NCI-H1417 (cell line): ENCODE measurements around the gene RPH3AL.
"Not testable (repeated sequence)": the region's sequence is repeated elsewhere in the genome, so short reads cannot be mapped to it uniquely, and the experiment has no call there.

Experiments used
- DNase-seq, 3 experiments: peaks; one replicate each; lab custom pipeline; 2025; lab: John Stamatoyannopoulos, UW

The RPH3AL gene

DNA sequence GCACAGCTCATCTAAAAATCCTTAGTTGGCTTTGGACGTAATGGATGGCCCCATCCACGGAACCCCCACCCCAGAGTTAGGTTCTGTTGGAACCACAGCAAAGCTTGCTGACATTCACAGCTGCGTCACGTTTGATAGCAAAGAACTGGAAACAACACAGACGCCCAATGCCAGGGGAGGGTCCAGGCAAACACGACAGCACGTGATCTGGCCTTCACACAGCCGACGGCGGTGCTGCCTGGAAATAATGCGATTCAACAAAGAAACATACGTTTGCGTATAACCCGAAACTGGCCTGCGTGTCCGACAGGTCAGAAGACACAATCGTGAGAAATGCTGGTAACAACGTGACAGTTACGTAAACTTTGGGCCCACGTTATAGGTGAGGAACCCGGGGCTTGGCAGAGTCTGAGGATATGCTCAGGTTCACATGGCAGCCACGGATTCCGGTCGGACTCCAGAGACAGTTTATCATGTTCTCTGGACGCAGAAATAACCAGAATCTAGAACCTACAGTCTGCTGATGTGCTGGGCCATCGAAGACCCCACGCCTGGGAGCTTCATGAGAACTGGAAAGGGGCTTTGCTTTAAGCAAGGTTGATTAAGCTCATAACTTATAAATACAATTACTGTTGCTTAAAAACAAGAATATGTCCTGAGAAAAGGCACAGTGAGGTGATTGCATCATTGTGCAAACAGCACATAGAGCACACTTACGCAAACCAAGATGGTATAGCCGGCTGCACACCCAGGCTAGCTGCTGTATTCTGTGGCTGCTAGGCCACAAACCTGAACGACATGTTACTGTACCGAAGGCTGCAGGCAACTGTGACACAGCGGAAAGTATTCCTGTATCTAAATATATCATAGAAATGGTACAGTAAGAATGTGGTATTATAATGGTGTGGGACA, 70.4 kb downstream of the RPH3AL start:
- no peak for DNase-seq

DNA sequence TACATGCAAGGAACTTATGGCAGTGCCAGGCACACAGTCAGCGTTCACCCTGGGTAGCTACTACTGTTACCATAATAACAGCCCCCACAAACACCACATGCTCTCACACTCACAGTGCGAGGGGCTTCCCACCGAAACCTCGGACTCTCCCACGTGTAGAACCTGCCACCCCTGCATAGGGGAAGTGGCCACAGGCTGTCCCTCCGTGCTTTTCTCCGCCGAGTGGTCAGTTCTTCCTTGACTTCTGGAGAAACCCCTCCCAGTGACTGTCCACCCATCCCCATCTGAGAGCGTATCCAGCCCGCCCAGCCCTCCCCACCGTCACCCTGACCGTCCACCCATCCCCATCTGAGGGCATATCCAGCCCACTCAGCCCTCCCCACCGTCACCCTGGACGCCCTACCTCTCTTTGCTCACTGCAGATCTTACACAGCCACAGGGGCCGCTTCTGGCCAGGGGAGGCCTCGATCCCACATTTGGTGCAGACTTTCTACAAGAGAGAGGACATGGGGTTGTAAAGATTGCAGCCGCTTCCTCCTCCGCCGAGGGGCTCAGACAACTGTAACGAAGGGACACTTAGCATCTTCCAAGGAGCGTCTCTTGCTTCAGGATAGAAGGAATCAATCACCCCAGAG, 71.1 kb downstream of the RPH3AL start:
- no peak for DNase-seq

DNA sequence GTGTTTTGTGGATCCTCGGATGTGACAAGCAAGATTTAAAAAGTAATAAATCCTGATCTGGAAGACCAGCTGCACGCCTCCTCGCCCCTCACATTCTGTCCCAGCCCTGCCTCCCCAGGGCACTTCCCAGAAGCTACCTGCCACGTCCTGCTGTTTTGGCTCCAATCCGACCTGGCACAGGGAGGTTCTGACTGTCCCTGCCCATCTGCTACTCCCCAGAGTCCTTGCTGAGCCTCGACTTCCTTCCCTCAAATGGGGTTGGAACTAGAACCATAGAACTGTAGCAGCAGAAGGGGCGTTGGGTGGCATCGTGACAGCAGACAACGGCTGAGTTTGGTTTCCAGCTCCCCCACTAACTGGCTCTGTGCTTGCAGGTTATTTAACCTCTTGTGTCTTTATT, 71.7 kb downstream of the RPH3AL start:
- DNase-seq, result no peak

DNA sequence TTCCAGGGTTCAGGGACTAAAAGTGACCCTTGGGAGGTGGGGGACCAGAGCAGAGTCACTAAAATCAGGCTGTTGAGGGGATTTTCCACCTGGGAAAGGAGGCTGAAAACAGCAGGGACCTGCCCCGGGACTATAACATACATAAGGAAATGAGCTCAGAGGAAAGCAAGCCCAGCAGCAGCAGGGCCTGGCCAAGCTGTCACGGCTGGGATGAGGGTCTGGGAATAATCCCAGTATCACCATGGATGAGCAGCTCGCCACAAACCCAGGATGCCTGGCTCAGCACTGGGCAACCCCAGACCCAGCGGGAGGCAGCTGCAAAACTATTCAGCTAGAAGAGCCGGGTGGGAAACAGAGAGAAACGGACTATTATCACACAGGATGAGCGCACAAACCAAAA, 72.4 kb downstream of the RPH3AL start:
- DNase-seq, result no peak

DNA sequence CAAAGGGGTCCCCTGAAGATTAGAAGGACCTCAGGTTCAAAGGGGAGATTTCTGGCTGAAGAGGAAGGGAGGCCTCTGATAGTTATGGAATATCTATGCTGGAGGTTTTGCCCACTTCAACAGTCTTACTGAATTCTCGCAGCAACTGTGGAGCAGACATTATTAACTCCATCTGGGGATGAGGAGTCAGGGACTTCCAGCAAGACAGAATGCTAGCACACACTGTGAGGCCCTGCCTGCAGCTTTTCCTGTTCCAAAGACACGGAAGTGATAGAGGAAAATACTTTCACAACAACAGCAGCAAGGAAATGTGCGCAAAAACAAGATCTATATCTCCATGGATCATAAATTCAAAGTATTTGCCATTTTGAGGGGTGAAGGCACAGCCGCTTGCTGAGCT, 72.8 kb downstream of the RPH3AL start:
- no peak for DNase-seq

DNA sequence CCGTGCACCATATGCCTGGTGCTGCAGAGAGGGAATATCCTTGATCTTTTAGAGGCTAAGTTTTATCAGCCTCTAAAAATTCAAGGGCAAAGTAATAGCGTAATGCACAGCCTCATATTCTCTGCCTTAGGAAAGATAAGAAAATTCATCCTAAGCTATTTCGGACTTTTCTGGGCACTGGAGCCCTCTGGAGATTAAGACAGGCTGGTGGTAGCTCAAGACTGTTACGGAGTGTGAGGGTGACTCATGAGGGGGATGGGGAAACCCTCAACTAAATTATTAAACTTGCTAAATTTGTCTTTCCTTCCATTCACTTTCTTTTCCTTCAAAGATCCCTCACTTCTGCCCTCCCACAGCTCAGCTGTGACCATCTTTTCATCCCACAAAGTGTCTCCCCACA, 73.3 kb downstream of the RPH3AL start:
- no peak for DNase-seq

DNA sequence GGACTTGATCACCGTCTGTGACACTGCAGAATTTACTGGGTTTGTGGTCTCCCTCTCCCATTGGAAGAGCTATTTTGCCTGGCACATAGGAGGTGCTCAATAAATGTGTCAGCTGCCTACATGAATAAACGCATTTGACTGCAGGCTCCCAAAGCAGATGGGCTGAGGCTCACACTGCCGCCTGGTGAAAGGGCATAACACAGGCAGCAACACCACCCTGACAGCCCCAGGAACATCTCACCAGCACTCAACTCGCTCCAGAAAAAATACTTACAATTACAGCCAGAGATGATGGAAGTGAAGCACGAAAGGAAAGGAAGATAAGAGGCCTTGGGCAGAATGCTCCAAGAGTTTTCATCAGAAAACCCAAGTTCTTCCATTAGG, 73.9 kb downstream of the RPH3AL start:
- no peak for DNase-seq

DNA sequence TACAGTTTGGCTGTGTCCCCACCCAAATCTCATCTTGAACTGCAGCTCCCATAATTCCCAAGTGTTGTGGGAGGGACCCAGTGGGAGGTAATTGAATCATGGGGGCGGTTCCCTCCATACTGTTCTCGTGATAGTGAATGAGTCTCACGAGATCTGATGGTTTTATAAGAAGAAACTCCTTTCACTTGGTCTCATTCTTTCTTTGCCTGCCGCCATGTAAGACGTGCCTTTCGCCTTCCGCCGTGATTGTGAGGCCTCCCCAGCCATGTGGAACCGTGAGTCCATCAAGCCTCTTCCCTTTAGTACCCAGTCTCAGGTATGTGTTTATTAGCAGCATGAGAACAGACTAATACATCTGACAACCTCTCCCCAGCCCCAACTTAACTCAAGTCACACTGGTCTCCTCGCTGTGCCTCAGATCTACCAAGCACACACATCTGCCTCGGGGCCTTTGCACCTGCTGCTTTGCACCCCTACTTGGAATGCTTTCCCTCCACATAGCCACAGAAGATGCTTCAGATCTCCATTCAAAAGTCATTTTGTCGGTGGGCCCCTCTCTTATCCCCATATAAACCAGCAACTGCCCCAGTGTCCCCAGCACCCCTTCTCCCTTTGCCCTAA, 74.4 kb downstream of the RPH3AL start:
- no peak for DNase-seq

DNA sequence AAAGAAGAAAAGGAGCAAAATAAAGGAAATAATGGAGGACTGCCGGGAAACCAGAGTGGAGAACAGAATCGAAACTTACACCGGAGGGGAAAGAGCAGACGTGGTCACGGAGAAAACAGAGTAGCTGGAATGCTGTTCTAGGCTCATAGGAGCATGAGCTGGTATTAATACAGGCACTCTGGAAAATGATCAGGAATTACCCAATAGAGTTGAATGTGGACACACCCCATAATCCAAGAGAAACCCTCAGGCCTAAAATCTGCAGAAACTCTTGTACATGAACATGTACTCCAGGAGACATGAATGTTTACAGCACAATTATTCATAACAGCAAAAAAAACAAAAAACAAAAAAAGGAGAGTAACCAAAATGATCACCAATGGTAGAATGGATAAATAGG, 77.7 kb downstream of the RPH3AL start:
- no peak for DNase-seq

DNA sequence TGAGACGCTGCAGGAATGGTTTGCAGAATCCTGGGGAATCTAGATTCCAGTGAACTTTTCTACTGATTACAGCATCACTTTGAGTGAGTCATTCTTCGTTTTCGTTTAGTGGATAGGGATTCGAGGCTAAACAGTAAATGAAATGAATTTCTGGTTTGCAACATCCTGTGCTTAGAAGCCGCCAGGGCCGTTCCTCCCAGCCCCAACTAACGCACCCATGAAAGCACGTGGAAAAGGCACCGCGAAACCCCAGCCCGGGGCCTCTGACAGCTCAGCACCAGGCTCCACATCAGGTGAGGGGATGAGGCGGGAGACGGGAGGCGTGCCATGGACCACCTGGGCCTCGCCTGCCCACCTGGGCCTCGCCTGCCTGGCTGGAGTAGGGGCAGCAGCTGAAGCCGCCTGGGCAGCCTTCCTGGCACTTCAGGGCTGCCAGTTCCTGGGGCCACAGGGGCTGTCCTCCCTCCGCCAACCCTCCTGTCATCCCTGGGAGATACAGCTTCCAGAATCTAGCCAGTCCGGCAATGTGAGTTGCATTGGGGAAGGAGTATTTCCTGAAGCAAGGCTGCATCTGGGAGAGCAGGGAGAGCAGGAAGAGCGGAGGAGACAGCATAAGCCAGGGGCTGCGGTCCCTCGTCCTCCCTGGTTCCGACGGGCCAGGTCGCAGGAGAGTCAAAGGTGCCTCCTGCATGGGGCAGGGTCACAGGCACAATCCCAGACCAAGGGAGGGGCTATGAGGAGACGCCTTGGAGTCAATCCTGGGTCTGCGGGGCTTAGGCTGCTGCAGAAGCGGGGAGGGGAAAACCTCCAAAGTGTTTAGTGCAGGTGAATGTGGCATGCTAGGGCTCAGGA, 78.4 kb downstream of the RPH3AL start:
- DNase-seq, result no peak

DNA sequence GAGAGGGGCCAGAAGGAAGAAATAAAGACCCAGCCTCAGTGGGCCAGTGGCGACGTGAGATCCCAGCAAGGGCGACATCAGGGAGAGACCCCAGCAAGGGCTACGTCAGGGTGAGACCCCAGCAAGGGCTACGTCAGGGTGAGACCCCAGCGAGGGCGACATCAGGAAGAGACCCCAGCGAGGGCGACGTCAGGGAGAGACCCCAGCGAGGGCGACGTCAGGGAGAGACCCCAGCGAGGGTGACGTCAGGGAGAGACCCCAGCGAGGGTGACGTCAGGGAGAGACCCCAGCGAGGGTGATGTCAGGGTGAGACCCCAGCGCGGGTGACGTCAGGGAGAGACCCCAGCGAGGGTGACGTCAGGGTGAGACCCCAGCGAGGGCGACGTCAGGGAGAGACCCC, 79.8 kb downstream of the RPH3AL start:
- not testable (repeated sequence) for DNase-seq

DNA sequence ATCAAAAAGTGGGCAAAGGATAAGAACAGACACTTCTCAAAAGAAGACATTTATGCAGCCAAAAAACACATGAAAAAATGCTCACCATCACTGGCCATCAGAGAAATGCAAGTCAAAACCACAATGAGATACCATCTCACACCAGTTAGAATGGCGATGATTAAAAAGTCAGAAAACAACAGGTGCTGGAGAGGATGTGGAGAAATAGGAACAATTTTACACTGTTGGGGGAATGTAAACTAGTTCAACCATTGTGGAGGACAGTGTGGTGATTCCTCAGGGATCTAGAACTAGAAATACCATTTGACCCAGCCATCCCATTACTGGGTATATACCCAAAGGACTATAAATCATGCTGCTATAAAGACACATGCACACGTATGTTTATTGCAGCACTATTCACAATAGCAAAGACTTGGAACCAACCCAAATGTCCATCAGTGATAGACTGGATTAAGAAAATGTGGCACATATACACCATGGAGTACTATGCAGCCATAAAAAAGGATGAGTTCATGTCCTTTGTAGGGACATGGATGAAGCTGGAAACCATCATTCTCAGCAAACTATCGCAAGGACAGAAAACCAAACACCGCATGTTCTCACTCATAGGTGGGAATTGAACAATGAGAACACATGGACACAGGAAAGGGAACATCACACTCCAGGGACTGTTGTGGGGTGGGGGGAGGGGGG, 80.5 kb downstream of the RPH3AL start:
- DNase-seq, result not testable (repeated sequence)

DNA sequence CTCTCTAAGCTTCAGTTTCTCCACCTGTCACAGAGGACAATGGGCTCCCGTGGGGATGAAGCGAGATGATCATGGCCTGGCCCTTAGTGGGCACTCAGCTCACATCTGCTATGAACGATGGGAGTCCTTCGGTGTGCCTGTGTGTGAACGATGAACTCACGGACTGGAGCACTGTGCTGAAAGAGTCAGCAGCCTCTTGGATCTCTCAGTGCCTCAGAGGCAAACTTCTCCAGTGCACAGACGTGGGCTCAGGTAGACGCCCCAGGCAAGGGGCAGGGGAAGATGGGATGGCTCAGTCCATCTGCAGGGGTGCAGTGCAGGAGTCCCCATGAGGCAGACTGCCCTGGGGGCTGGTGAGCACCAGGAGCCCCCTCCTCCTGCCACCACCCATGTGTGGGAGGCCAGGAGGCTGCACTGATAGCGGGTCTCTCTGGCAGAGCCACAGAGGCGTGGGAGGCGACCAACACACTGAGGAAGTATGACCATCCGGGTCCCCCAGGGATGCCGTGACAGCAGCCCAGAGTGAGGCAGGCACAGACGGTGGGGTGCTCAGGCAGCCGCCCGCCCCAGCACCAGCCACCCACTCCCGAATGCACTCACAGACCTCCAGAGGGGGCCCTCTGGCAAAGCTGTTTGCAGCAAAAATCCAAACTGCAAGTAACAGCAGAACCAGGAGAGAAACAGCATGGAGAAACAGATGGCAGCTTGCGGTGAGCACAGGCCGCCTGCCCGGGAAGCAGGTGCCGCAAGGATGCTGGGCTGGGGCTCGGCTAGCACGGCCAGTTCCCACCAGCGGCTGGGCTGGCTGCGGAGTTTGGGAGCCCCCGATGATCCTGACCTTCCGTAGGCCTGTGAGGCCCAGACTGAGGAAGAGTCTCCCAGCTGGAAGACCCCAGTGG, 82.7 kb downstream of the RPH3AL start:
- DNase-seq, result no peak

DNA sequence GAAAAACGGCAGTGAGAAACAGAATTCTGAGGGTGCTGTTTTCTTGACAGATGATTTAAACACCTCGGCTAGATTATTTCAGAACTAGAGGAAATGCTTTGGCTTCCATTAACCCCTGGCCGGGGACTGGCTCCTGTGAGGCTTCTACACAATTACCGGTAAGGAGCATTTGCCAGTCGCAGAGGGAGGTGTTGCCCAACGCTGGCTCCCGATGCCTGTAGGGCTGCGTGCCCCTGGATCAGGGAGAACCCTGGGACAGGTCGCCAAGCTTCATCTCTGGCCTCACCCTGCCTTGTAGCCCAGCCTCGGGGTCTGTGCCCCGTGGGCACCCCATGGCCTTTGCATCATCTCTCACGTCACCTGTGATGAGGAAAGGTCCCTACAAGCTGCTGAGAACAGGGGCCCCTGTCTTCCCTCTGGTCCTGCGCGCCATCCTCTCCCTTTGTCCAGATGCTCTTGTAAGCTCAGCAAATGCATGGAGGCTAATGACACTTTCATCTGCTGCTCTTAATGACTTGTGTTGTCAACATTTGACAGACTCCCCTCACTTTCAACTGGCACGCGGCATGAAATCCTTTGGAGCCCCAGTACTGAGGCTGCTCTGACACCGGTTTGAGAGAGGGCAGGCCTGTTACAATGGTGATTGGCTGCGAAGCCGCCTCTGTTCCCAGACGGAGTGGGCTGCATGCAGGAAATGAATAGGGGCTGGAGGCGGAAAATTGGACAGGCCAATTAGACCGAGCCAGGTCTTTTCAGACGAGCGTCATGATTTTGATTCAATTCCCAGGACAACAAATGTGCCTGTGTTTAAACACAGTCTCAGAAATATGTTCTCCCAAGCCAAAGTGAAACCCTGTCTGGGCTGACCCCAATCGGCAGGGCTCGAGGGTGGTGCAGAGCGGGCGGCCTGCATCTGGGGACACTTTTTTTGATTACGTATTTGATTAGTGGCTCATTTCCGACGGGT, 85.6 kb downstream of the RPH3AL start:
- peak in 1 of 3 experiments; percentile 7 for DNase-seq

DNA sequence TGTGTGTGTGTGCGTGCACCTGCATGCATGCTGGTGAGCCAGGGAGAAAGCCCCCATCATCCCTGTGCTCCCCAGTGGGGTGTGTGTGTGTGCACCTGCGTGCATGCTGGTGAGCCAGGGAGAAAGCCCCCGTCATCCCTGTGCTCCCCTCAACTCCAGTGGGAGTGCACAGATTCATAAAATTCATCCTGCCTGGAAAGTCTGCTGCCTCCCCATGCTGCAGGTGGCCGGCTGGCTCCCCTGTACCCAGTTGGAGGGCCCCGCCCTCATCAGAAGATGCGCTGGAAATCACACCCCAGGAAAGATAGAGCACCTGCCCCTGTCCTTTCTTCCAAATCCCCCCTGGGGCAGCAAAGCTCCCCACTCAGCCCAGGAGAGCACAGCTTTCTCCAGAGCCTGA, 86.4 kb downstream of the RPH3AL start:
- no peak for DNase-seq

DNA sequence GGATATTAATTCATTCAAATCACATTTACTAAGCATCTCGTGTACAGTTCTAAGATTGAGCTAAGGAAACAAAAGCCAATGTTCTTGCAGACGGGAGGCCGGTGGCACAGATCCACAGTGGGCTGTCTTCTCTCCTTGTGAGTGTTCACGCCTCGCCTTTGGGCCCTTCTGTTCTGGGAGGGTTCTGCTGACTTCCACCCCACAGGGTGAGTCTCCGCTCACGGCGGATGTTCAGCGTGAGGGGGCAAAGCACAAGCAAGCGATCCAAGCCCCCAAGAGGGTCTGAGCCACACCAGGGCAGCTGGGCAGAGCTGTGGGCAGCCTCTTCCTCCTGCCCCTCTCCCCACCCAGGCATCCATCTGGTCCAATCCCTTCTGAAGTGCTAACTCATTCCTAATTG, 86.9 kb downstream of the RPH3AL start:
- no peak for DNase-seq

DNA sequence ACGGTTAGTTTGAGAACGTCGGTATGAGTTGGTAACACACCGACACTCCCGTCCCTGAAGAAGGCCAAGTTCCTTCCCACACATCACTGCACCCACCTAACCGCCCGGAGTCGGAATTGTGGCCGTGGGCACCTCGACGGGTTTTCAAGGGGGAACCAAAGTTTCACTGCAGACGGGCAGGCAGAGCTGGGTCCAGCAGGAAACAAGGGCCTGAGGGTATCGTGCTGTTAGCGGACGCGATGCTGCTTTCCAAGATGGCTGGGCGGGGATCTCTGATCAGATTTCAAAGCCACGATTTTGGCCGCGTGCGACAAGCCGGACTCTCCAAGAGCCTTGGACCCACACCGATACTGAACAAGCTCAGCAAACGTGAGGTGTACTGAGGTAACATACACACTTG, 88.8 kb downstream of the RPH3AL start:
- no peak for DNase-seq

DNA sequence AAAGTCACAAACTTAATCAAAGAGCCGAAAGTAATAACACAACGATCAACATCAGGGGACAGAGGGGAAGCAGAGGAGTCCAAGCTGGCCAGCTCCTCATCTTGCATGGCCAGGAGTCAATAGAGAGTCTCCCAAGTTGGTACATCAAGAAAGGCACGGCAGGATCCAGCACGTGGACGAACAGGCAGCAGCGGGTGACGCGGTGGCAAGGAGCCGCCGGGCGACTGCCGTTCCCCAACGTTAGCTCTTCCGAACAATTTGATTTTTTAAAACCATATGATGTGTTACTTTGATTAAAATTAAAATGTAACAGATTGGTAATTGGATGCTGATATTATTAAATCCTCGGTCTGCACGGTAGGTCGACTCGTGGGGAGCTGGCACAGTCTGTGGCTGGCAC, 89.3 kb downstream of the RPH3AL start:
- DNase-seq, result no peak

DNA sequence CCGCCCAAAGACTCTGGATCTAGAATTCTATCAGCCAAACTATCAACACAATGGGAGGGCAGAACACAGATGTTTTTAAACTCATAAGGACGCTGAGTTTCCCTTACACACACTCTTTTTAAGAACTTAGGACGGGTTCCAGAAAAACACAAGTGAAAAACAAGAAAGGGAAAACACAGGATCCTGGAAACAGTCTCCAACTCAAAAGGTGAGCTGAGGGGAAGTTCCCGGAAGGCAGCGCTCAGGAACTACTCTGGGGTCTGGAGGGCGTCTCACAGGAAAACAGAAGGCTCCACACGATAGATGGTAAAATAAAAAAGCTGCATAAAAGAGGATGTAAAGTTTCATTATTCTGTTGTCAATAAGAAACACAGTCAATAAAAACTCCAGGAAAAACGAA, 91.0 kb downstream of the RPH3AL start:
- no peak for DNase-seq
